Glomerular visceral epithelial cell (primary cell): ENCODE data around the gene EDDM13.
A peak's percentile ranks its signal among the peaks of the same experiment; 100 is the strongest.
"Not testable (repeated sequence)": the region's sequence is repeated elsewhere in the genome, so short reads cannot be mapped to it uniquely, and the experiment has no call there.

Experiments
- DNase-seq: peaks from one replicate; pipeline ENCODE4 v3.0.0-alpha.2; 2016; ENCODE audit errors: extremely low spot score

The EDDM13 gene, protein sequence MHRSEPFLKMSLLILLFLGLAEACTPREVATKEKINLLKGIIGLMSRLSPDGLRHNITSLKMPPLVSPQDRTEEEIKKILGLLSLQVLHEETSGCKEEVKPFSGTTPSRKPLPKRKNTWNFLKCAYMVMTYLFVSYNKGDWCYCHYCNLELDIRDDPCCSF

DNA sequence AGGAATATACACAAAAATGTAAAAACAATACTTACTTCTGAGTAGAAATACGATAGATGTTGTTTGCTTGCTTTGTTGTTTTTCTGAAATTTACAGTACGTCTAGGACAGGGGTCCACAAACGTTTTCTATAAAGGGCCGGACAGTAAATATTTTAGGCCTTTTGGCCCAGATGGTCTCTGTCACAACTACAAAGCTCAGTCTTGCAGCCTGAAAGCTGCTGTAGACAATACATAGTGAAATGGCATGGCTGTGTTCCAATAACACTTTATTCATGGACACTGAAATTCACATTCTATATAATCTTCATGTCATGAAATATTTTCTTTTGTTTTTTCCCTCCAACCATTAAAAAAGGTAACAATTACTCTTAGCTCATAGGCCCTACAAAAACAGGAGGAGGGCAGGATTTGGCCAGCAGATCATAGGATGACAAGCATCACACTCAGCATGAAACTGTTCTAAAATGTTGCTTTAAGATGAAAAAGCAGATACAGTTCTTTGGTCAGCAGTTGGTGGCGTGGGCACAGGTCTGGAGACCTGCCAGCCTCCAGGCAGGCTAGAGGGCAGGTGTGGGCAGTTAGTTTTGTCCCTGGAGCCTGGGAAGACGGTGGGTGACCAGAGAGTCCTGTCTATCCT lies at the start of gene EDDM13:
TSS of gene EDDM13 (plus strand) at position 588 of the 638 bp plus-strand sequence. CDS start 87 bp downstream, outside the sequence.
- DNase-seq = no peak

DNA sequence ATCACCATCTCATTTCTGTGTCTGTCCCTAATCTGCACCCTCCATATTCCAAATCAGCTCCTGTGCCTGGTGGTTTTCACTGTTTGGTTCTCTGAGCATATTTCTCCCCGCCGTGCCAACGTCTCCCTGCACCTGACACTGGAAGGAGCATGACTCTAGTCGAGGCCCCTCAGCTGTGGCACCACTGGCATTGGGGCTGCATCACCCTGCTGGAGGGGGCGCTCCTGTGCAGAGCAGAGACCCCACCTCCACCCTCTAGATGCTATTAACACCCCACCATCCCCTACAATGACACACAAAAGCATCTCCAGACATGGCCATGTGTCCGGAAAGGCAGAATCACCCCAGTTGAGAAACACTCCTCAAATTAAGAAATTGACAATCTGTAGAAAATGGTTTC lies 49.6 kb upstream of the EDDM13 start:
- no peak for DNase-seq

GRCh38 chr19:56223481-56223880 lies 49.1 kb upstream of the EDDM13 start:
- no peak for DNase-seq

DNA sequence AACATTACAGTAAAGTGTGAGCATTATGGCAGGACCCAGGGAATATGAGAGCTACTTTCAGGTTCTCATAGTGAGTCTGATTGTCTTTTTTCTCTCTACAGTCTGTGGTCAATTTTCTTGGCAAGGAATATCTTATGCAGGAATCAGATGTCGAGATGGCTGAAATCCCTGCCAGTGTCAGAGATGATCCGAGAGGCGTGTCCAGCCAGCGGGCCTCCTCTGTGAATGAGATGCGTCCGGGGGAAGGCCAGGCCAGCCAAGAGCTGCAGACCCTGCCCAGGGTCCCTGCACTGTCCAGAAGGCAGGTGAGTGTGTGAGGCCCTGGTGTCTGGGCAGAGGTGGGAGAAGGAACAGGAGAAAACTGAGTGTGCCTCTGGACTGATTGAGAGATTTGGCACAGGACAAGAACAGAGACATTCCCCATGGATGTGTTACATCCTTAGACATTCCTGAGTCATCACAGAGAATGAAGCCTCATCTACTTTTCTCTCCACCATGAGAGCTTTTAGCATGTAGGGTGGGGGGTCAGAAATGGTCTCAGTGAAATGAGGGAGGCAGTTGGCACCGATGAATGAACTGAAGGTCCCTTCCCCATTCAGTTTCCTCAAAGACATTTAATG lies 27.3 kb upstream of the EDDM13 start:
- DNase-seq = no peak

- DNase-seq = not testable (repeated sequence)
These were observed 26.8 kb upstream of the EDDM13 start for GRCh38 chr19:56245764-56246163.

DNA sequence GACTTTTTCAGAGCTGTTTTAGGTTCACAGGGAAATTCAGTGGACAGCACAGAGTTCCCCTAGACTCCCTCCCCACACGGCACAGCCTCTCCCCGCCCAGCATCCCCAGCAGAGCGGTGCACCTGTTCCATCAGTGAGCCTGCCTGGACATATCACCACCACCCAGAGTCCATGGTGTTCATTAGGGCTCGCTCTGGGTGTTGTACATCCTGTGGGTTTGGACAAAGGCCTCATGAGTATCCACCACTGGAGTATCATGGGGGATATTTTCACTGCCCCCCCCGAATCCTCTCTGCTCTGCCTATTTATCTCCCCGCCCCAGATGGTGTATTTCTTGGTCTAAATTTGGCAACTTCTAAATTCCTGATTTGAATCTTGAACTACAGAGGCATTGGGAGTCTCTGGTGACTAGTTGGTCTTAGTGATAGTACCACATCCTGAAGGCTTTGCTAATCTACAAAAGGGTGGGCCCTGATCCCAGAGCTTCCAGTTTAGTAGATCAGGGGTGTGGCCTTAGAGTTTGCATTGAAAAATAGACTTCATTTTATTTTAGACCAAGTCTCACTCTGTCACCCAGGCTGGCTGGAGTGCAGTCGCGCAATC lies 23.7 kb upstream of the EDDM13 start:
- DNase-seq = not testable (repeated sequence)

DNA sequence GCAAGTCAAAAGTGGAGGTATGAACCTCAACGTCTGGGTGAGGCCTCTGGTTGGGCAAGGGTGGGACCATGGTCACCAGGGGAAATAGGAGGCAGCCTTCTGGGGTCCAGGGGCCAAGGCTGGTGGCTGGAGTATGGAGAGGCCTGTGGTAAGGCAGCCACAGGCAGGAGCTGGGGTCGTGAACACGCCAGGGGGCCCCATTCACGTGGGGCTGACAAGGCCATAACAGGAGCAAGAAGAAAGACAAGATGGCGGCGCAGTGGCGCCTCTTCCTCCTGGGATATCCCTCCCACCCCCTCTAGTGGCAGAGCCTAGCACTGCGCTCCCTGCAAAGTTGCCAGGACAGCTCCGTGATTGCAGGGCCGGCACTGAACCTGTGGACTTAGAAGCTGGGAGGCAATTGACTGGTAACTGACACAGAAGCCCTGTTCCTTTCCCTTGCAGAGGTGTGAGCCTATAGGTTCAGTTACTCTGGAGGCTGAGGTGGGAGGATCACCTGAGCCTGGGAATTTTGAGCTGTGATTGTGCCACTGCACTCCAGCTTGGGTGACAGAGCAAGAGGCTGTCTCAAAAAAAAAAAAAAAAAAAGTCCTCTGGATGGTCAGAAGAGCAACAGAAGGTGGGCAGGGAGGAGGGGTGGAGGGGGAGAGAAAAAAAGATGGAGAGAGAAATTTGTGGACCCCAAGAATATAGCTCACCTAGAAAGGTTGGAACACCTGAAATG lies 19.7 kb upstream of the EDDM13 start:
- peak; percentile 51 for DNase-seq

- peak; percentile 28 for DNase-seq
These were observed 18.8 kb upstream of the EDDM13 start for GRCh38 chr19:56253737-56254136.

DNA sequence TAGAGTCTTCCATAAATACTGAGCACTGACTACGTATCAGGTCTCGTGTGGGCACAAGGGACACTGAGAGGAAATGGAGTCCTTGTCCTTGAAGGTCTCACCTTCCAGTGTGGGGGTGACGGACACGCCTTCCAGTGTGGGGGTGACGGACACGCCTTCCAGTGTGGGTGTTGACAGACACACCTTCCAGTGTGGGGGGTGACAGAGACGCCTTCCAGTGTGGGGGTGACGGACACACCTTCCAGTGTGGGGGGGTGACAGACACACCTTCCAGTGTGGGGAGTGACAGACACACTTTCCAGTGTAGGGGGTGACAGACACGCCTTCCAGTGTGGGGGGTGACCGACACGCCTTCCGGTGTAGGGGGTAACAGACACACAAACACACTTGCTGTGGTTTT lies 14.3 kb upstream of the EDDM13 start:
- DNase-seq = no peak

DNA sequence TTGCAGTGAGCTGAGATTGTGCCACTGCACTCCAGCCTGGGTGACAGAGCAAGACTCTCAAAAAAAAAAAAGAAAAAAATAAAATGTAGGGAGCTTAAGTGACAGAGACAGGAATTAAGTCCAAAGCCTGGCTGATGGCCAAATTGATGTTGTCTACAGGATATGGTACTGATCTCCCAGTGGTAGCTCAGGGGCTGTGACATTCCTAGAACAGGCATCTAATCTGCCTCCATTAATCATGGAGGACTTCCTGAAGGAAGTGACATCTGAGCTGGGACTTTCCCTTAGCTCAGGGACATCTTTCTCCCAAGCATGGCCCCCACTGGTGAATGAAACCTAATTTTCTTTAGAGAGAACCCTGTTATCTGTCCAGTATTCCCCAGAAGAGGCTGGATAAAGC lies 11.4 kb upstream of the EDDM13 start:
- no peak for DNase-seq

DNA sequence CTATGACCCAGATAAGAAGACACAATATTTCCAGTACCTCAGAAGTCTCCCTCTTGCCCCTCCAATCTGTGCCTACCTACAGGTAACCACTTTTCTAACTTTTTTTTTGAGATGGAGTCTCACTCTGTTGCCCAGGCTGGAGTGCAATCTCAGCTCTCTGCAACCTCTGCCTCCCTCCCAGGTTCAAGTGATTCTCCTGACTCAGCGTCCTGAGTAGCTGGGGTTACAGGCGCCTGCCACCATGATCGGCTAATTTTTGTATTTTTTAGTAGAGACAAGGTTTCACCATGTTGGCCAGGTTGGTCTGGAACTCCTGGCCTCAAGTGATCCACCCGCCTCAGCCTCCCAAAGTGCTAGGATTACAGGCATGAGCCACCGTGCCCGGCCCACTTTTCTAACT lies 10.6 kb upstream of the EDDM13 start:
- DNase-seq = not testable (repeated sequence)

DNA sequence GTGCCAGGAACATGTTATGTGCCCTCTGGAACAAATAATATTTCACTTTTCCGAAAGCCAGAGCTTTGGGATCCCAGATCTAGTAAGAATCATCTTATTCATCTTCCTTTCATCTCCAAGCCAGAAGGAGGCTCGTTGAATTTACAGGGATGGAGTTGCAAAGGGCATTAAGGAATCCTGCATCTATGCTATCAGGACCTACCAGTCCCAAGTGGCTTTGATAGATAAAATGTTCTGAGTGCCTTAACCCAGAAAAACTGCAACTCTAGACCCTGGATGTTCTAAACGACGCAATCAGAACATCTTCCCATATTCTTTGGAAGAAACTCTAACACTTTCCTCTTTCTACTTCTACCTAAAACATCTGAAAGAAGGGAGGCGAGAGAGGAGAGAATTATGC lies 9.2 kb upstream of the EDDM13 start:
- no peak for DNase-seq

DNA sequence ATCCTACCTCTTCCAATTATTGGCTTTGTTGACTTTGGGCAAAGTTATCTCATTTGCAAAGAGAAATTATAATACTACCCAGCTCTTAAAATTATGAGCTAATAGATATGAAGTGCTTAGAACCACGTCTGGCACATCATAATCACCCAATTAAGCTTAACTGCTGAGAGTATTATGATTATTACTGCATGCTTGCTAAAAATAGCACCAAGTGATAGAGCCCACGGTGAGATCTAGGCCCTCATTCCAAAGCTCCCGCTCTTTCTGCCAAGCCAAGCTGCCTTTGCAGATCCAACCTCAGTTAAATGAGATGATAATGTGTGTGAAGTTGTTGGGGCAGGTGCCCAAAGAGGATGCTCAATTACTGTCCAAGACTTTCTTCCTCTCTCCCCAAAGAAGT lies 6.5 kb upstream of the EDDM13 start:
- no peak for DNase-seq

DNA sequence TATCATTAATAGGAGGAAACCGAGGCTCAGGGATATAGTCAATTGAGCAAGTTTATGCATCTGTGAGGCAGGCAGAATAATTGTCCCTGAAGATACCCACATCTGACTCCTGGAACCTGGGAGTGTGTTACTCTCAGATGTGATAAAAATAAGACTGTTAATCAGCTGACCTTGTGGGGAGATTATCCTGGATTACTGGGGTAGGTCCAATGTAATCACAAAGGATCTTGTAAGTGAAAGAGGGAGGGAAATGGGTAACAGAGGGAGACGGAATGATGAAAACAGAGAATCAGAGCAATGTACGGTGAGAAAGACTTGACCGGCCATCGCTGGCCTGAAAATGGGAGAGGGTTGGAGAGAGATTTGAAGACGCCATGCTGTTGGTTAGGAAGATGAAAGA lies 3.2 kb upstream of the EDDM13 start:
- DNase-seq = no peak

DNA sequence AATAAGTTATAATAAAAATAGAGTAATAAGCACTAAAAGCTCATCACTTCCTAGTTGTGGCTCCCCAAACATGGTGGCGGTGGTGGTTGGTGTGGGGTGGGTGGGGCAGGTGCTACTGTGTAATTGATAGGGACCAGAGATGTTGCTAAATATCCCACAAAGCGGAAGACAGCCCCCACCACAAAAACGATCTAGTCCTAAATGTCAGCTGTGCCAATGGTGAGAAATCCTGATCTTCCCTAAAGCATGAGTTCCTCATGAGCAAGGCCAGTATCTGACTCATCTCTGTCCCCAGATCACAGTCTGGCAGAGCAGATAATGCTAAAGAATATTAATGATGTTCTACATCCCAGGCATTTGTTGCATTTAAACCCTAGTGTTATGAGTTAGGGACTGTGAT lies 1.9 kb upstream of the EDDM13 start:
- no peak for DNase-seq

DNA sequence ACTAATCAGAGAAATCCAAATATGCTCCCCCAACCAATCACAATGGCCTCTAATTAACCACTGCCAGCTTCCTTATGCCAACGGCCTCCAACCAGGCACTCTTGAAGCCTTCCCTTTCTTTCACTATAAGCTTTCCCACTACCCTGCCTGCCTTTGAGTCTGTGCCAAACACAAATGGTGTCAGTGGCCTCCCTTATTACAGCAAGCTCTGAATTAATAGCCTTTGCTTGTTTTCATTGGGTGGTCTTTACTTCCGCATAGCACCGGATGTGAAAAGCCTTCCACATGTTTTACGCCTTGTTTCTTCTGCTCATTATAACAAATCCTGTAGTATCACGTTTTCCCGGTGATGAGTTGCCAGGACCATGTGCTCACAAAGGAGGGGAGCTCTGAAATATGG lies 1.4 kb upstream of the EDDM13 start:
- no peak for DNase-seq

- peak; percentile 7 for DNase-seq
These were observed 1.1 kb downstream of the EDDM13 start for GRCh38 chr19:56273563-56274117.

DNA sequence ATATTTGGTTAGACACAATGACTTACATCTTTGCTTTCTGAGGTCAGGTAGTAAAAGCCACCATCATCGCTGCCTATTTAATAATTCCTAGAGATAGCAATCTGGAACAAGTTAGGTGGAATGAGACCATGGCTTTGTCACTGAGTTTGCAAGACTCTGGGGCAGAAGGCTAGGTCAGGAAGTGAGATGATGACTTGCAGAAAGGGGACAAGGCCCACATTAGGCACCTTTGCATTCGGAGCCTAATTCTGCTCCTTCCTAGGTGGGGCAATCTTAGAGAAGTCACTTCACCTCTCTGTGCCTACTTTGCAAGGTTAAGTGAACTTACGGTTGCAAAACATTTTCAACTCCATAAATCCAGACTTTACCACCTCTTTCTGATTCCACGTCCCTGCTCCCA lies 10.3 kb downstream of the EDDM13 start:
- no peak for DNase-seq

GRCh38 chr19:56284746-56285145 lies 12.2 kb downstream of the EDDM13 start:
- no peak for DNase-seq

DNA sequence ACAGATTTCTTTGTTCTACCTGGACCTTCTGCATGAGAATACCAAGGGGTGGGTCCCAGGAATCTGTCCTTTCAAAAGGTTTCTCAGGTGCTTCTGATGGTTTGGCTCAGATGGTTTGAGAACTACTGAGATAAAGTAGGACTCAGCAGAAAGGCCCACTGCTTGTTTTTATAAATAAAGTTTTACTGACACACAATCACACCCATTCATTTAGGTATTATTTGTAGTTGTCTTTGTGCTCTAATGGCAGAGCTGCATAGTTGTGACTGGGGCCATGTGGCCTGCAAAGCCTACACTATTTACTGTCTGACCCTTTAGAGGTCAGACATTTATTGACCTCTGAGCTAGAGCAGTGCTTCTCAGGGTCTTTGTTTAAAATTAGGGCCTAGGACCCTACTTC lies 17.6 kb downstream of the EDDM13 start:
- no peak for DNase-seq

DNA sequence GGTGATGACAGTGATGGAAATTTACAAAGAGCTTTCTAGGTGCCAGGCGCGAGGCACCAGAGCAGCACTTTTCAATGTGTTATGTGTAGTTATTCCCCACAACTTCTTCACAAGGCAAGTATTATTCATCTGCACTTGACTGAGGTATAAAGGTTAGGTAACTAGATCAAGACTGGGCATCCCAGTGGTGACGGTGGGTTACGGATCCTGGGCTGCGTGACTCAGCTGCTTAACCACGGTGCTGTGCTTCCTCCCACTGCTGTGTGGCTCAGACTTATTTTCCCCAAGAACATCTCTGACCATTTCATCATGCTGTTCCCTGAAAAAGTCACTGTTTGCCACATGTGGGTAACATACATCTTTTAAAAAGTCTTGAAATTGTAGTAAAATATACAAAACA lies 19.3 kb downstream of the EDDM13 start:
- no peak for DNase-seq

DNA sequence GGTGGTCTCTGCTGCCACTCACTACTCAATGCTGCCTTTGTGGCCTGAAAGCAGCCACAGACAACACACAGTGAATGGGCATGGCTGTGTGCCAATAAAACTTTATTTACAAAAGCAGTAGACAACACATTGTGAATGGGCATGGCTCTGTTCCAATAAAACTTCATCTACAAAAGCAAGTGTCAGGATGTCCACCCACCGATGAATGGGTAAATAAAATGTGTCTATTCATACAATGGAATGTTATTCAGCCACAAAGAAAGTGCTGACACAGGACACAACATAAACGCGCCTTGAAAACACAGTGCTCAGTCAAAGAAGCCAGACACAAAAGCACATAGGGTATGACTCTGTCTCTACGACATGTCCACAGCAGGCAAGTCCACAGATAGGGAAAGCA lies 22.0 kb downstream of the EDDM13 start:
- DNase-seq = no peak
